HG03135 (cell line): Measurements from ENCODE around the gene SLC13A3.

Source experiments
- ATAC-seq: cut with Tn5 transposase; IDR thresholded peaks from one replicate; pipeline ENCODE4 v1.9.1; 2021; ENCODE audit warnings: mild to moderate bottlenecking, moderate library complexity; ENCODE audit not compliant: unreplicated experiment

The SLC13A3 gene

DNA sequence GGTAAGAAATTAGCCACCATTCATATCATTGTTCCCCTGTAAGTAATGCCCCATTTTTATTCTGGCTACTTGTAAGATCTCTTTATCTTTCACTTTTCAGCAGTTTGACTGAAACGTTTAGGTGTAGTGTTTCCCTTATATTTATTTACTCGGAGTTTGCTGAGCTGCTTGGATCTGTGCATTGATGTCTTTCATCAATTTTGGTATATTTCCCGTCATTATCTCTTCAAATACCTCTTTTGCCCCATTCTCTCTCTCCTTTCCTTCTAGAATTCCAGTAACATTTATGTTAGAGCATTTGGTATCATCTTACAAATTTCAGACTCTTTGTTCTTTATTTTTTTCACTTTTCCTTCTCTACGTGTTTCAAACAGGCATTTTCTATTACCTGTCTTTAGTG, 9.2 kb upstream of the SLC13A3 start:
- no peak for ATAC-seq

- no peak for ATAC-seq
These were observed 6.4 kb upstream of the SLC13A3 start for GRCh38 chr20:46657618-46658017.

DNA sequence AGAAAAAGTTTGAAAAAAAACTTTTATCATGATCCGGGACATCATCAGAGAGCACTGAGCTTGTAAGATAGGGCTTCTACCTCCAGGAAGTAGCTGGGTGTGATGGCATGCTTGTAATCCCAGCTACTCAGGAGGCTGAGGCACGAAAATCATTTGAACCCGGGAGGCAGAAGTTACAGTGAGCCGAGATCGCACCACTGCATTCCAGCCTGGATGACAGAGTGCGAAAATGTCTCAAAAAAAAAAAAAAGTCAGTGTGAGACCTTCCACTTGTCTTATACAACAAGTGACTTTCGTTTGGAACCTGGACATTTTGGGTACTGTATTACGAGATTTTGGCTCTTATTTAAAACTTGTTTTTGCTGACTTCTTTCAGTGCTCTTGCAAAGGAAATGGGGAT, 5.9 kb upstream of the SLC13A3 start:
- no peak for ATAC-seq

DNA sequence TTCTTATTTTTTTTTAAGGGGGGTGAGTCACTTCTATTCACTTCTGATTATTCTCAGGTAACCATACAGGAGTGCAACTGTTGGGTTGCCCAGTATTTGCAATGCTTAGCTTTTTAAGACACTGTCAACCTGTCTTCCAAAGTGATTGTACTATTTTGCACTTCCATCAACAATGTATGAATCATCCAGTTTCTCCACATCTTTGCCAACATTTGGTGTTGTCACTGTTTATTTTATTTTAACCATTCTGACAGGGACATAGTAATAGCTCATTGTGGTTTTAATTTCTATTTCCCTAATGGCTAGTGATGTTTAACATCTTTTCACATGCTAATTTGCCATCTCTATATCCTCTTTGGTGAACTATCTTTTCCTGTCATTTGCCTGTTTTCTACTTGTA, 1.4 kb upstream of the SLC13A3 start:
- no peak for ATAC-seq

DNA sequence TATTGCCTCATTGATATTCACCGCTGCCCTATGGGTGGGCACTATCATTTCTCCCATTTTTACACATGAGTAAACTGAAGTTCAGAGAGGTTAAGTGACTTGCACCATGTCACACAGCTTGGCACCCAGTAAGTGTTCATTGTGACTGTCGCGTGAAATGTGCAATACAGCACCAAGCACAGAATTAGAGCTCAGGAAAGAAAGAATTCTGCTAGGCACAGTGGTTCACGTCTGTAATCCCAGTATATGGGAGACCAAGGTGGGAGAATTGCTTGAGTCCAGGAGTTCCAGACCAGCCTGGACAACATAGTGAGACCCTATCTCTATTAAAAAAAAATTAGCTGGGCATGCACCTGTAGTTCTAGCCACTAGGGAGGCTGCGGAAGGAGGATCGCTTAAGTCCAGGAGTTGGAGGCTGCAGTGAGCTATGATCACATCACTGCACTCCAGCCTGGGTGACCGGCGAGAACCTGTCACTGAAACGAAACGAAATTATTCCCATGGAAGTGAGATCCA, 626 bp downstream of the SLC13A3 start:
- ATAC-seq, result no peak

GRCh38 chr20:46649965-46650542, 1.2 kb downstream of the SLC13A3 start:
- ATAC-seq, result no peak

GRCh38 chr20:46649650-46649949, 1.7 kb downstream of the SLC13A3 start:
- no peak for ATAC-seq

GRCh38 chr20:46648903-46649649, 2.2 kb downstream of the SLC13A3 start:
- no peak for ATAC-seq

DNA sequence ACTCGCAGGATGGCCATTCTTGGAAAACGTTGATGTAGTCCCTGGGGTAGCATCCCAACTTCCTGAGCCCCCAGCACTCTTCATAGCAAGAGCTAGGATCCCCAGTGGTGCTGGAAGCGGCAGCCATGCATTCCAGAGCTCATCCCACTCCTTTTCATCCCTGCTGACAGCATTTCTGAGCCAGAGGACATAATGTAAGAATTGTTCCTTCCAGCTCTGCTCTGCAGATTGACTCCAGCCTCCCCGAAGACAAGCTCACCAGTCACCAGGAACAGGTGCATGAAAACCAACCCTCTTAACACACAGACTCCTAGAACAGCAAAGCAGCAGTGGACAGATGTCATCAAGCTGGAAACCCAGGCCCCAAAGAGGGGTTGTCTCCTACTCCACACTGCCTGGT, 3.8 kb downstream of the SLC13A3 start:
- ATAC-seq, result no peak

DNA sequence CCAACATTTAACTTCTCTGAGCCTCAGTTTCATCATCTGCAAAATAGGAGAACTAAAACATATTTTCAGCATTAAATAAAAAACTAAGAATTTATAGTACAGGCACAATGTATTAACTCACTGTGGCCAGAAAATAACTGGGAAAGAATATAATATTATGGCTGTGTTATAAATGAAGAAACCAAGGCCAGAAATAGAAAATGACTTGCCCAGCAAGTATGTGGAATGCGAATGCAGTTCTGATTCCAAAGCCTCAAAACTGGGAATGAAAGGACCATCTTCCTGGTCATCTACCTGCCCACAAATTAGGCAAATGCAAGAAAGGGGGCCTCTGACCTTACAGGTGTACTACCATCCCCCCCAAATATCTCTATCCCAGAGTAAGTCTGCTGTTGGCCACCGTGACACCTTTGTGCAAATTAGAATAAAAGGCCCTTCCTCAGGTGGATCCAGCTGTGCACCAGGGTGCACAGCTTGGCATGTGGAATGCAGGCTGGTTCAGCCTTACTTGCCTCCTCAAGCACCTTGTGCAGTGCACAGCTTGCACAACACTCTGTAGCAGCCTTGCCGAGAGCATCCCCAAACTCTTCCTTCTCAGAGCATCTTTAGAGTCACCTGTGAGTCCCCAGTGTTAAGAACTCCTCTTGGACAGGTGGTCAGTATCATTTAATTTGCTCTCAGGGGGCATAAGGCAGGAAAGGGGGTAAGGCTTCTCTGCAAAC, 4.4 kb downstream of the SLC13A3 start:
- ATAC-seq, result no peak

- no peak for ATAC-seq
These were observed 5.1 kb downstream of the SLC13A3 start for GRCh38 chr20:46646122-46646521.

GRCh38 chr20:46644733-46645132, 6.5 kb downstream of the SLC13A3 start:
- ATAC-seq, result no peak

GRCh38 chr20:46644160-46644559, 7.1 kb downstream of the SLC13A3 start:
- no peak for ATAC-seq

- no peak for ATAC-seq
These were observed 8.3 kb downstream of the SLC13A3 start for GRCh38 chr20:46642969-46643343.

DNA sequence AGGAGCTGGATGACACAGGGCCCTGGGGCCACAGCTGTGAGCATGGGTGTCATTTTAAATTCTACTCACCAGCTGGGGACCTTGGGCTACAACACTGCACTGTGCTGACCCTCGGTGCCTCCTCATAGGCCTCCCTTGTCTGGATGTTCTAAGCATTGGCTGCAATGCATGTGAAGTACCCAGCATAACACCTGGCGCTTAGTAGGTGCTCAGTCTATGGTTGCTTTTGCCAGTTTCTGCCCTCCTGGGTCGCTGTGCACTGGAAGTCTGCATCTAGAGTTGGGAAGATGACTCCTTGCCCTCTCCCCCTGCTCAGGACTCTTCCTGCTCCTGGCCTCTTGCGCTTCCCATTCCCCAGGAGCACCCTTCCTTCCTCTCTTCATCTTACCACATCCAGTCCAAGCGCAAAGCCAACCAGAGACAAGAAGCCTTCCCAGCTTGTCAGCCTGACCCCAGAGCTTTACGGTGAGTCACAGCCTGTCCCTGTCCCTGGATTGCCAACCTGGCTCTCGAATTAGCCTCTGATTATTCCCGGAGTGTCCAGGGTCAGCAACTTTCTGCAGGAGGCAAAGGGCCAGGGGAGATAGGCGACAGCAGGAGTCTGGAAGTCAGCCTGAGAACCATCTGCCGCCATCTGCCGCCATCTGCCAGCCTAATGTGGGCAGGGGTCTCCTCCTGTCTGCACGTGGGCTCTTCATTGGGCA, 8.8 kb downstream of the SLC13A3 start:
- no peak for ATAC-seq

GRCh38 chr20:46641424-46641823, 9.8 kb downstream of the SLC13A3 start:
- ATAC-seq, result no peak

DNA sequence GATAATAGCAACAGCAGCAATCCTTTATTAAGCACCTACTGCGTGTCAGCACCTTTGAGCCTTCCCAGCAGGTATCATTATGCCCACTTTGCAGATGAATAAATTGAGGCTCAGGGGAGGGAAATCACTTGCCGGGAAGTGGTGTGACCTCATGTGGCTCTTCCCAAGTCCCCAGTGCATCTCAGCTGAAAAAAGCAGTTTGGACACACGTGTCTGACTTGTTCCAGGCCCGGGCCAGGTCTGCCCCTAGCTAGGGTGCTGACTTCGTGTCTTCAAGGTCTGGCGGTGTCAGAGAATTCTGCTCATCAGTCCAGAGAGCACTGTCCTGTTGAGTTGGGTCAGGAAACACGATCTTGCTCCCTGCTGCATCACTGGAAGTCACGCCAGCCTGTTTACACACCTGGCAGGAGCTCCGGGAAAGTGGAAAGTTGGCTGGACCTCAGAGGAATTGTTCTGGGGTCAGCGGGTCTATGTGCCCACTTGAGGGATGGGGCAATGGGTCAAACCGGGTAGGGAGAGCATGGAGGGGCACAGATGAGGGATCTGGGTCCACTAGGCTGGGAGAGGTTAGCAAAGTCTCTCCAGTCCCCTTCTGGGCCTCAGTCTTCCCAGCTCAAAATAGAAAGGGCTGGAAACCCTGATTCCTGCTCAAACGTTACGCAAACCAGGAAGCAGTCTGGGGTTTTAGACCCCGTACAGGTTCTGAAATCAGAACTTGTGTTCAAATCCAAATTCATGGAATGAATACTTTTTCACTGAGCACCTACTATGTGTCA, 10.5 kb downstream of the SLC13A3 start:
- ATAC-seq, result no peak

DNA sequence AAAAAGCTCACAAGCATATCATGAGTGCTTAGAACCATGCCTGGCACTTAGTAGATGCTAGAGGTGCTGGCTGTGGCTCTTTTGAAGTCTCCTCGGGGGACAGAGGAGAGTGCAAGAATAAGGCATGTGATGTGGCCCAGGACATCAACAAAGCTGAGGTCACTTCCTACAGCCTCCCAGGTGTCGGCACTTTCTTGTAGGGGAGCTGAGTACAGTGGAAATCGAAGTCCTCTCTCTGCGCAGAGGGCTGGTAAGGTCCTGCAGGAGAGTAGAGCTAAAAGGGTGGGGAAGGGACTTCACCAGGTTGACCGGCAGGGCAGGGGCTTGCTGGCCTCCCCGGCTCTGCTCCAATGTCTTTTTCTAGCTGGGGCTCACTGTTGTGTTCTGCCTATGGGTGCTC, 11.2 kb downstream of the SLC13A3 start:
- ATAC-seq, result no peak

DNA sequence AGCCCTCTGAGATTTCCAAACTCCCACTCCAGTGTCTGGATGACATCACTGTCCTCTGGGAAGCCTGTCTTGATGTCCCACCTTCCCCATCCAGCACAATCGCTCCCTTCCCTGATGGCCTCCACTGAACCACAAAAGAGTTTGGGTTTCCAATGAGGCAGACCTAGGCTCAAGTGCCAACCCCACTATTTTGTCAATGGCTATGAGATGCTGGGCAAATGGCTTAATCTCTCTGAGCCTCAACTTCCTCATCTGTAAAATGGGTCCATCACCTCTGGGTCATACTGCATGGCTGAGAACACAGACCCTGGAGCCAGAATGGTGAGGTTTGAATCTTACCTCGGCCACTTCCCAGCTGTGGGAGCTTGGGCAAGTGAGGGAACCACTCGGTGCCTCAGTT, 11.7 kb downstream of the SLC13A3 start:
- ATAC-seq, result no peak

DNA sequence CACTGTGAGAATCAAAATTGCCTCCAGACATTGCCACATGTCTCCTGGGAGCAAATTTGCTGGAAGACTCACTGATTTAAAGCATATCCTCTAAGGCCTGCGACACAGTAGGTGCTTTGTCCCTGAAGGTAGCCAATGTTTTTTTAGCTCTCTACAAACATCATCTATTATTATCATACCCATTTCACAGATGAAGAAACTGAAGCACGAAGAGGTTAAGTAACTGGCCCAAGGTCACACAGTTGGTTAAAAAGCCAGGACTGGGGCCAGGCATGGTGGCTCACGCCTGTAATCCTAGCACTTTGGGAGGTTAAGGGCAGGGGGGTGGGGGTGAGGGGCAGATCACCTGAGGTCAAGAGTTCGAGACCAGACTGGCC, 12.4 kb downstream of the SLC13A3 start:
- ATAC-seq, result no peak
